Measurements from ENCODE around the gene SLC4A1. TPM values are rescaled to one million over a fixed set of nuclear protein-coding genes. Genes with fewer than 3 reads are reported as not detected.
"Not testable (repeated sequence)": the region's sequence is repeated elsewhere in the genome, so short reads cannot be mapped to it uniquely, and the experiment has no call there.

Gene SLC4A1
- total RNA-seq, 1 experiment from 2014 or later: not detected

- CTCF ChIA-PET: interaction anchor here (0.7 to 2.0 kb wide), 2 partner anchors 67 to 403 kb away, joined by 4 read pairs; partner anchors contain the start of gene RUNDC3A
- peaks cover 4% of the 10 kb centered on the region for H3K4me1 Mint-ChIP-seq
- peaks cover 5% of the 10 kb centered on the region; the same call in 1 of the 2 replicates for H3K27me3 Mint-ChIP-seq (ENCODE audit: low read depth)
- no peaks in the 10 kb centered on the region for H3K9me3 Mint-ChIP-seq
- peaks cover 5% of the 10 kb centered on the region; the same call in 1 of the 2 replicates for H3K36me3 Mint-ChIP-seq
- POLR2A ChIA-PET: interaction anchor here (0.7 kb wide), 1 partner anchor 37 kb away, joined by 13 read pairs; no protein-coding TSS in a partner anchor
- no peak for ATAC-seq
- TF ChIP-seq OVOL2 (CRISPR knock-in tag; IDR thresholded peaks at IDR 0.05; ENCODE audit: borderline replicate concordance) (no peak), NFE2L1 (CRISPR knock-in tag; IDR thresholded peaks at IDR 0.05) (no peak), ERG (CRISPR knock-in tag; IDR thresholded peaks at IDR 0.05) (no peak), AR (CRISPR knock-in tag; IDR thresholded peaks at IDR 0.05) (no peak), ZNF671 (CRISPR knock-in tag; IDR thresholded peaks at IDR 0.05) (no peak), NFATC4 (CRISPR knock-in tag; IDR thresholded peaks at IDR 0.05) (no peak), TP53 (CRISPR knock-in tag; IDR thresholded peaks at IDR 0.05) (no peak), ZMAT4 (CRISPR knock-in tag; IDR thresholded peaks at IDR 0.05) (no peak), ZNF416 (CRISPR knock-in tag; IDR thresholded peaks at IDR 0.05) (no peak), ZNF423 (CRISPR knock-in tag; IDR thresholded peaks at IDR 0.05) (no peak), ZNF396 (CRISPR knock-in tag; IDR thresholded peaks at IDR 0.05; ENCODE audit: borderline replicate concordance) (no peak)
- TF ChIP-seq, protein P1, sequence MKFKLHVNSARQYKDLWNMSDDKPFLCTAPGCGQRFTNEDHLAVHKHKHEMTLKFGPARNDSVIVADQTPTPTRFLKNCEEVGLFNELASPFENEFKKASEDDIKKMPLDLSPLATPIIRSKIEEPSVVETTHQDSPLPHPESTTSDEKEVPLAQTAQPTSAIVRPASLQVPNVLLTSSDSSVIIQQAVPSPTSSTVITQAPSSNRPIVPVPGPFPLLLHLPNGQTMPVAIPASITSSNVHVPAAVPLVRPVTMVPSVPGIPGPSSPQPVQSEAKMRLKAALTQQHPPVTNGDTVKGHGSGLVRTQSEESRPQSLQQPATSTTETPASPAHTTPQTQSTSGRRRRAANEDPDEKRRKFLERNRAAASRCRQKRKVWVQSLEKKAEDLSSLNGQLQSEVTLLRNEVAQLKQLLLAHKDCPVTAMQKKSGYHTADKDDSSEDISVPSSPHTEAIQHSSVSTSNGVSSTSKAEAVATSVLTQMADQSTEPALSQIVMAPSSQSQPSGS (CRISPR knock-in tag; IDR thresholded peaks at IDR 0.05; ENCODE audit: borderline replicate concordance, low read depth): no peak
- TF ChIP-seq, protein P2, sequence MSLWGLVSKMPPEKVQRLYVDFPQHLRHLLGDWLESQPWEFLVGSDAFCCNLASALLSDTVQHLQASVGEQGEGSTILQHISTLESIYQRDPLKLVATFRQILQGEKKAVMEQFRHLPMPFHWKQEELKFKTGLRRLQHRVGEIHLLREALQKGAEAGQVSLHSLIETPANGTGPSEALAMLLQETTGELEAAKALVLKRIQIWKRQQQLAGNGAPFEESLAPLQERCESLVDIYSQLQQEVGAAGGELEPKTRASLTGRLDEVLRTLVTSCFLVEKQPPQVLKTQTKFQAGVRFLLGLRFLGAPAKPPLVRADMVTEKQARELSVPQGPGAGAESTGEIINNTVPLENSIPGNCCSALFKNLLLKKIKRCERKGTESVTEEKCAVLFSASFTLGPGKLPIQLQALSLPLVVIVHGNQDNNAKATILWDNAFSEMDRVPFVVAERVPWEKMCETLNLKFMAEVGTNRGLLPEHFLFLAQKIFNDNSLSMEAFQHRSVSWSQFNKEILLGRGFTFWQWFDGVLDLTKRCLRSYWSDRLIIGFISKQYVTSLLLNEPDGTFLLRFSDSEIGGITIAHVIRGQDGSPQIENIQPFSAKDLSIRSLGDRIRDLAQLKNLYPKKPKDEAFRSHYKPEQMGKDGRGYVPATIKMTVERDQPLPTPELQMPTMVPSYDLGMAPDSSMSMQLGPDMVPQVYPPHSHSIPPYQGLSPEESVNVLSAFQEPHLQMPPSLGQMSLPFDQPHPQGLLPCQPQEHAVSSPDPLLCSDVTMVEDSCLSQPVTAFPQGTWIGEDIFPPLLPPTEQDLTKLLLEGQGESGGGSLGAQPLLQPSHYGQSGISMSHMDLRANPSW (CRISPR knock-in tag; conservative IDR thresholded peaks at IDR 0.05; ENCODE audit: low read depth): no peak
- no peak overlapping the region for H3K4me3 Mint-ChIP-seq
- no peak overlapping the region for H3K27ac Mint-ChIP-seq
- no peak for DNase-seq (ENCODE audit: low spot score)
These were observed 26.8 kb downstream of the SLC4A1 start for GRCh38 chr17:44241106-44241624.

DNA sequence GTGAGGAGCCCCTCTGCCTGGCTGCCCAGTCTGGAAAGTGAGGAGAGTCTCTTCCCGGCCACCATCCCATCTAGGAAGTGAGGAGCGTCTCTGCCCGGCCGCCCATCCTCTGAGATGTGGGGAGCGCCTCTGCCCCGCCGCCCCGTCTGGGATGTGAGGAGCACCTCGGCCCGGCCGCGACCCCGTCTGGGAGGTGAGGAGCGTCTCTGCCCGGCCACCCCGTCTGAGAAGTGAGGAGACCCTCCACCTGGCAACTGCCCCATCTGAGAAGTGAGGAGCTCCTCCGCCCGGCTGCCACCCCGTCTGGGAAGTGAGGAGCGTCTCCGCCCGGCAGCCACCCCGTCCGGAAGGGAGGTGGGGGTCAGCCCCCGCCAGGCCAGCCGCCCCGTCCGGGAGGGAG, 30.0 kb downstream of the SLC4A1 start:
- H3K4me3 Mint-ChIP-seq; H3K27ac Mint-ChIP-seq; H3K27me3 Mint-ChIP-seq (ENCODE audit: low read depth); DNase-seq (ENCODE audit: low spot score); POLR2A ChIA-PET; CTCF ChIA-PET; H3K9me3 Mint-ChIP-seq; H3K36me3 Mint-ChIP-seq; H3K4me1 Mint-ChIP-seq; ATAC-seq: not testable (repeated sequence)

DNA sequence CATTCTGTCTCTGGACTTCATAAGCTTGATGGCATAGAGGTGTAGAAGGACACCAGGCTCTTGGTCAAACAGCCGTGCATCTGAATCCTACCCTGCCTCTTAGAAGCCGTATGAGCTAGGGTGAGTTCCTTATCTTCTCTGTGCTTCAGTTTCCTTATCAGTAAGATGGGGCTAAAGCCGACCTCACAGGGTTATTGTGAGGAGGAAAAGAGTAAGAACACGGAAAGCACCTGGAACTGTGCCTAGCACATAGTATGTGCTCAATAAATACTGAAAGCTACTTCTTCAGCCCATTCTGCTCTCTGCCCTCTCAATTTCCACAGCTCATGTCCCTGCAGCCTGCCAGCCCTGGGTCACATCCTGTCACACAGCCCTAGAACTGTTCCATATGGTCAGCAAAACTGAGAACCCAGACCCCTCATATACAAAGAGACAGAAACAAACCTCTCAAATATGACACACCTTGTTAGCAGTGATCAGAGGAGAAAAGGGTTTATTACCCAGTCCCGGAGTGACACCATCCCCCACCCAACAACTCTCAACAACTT, 31.4 kb downstream of the SLC4A1 start:
- Mint-ChIP-seq H3K9me3 (no peaks in the 10 kb centered on the region), H3K36me3 (peaks cover 5% of the 10 kb centered on the region; the same call in 1 of the 2 replicates), H3K4me3 (no peak overlapping the region), H3K27me3 (ENCODE audit: low read depth) (peaks cover 7% of the 10 kb centered on the region), H3K4me1 (no peaks in the 10 kb centered on the region), H3K27ac (no peak overlapping the region)
- CTCF ChIA-PET: no interaction called here
- POLR2A ChIA-PET: no interaction called here
- no peak for DNase-seq (ENCODE audit: low spot score)
- ATAC-seq: no peak
- TF ChIP-seq ZNF281 (CRISPR knock-in tag; IDR thresholded peaks at IDR 0.05) (no peak), TEAD4 (CRISPR knock-in tag; IDR thresholded peaks at IDR 0.05) (no peak), RELA (CRISPR knock-in tag; IDR thresholded peaks at IDR 0.05; ENCODE audit: borderline replicate concordance) (no peak), HMGXB4 (CRISPR knock-in tag; IDR thresholded peaks at IDR 0.05) (no peak)
